NCI-H2171 (cell line): ENCODE measurements around the gene ZNF804A.
"Not testable (repeated sequence)": the region's sequence is repeated elsewhere in the genome, so short reads cannot be mapped to it uniquely, and the experiment has no call there.

ENCODE experiments used
- DNase-seq: peaks from one replicate; lab custom pipeline; 2025; lab: John Stamatoyannopoulos, UW

The ZNF804A gene

GRCh38 chr2:184834699-184835397, 236.5 kb downstream of the ZNF804A start:
- no peak for DNase-seq

- DNase-seq = no peak
Observed at GRCh38 chr2:184835398-184835715, 237.0 kb downstream of the ZNF804A start.

DNA sequence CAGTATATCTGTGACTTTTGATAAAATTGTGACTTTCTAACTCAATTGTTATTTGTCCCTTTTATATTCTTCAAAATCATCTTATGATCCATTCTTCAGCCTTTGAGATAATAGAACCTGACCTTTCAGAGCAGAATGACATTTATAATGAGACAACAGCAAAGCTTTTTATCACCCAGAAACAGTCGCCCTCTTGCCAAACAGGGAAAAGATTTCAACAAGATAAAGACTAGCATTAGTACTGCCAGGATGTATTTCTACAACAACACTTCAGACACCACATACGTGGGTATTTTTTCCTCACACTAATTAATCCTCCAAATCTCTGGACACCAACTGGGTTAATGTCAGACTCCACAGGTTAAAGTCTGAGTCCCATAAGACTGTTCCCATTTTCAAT, 249.0 kb downstream of the ZNF804A start:
- no peak for DNase-seq

GRCh38 chr2:184849516-184849915, 251.2 kb downstream of the ZNF804A start:
- DNase-seq = no peak

- no peak for DNase-seq
Observed at GRCh38 chr2:184851576-184851975, 253.2 kb downstream of the ZNF804A start.

GRCh38 chr2:184859187-184859586, 260.9 kb downstream of the ZNF804A start:
- DNase-seq = no peak

- DNase-seq = no peak
Observed at GRCh38 chr2:184860744-184861143, 262.4 kb downstream of the ZNF804A start.

DNA sequence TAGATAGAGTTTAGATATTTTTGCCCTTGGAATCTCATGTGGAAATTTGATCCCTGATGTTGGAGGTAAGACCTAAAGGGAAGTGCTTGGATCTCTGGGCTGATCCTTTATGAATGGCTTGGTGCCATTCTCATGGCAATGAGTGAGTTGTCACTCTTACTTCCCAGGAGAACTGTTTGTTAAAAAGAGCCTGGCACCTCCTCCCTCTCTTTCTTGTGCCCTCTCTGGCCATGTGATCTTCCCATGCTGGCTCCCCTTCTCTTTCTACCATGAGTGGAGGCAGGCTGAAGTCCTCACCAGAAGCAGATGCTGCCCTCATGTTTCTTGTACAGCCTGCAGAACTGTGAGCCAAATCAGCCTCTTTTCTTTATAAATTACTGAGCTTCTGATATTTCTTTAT, 276.9 kb downstream of the ZNF804A start:
- no peak for DNase-seq

- DNase-seq = no peak
Observed at GRCh38 chr2:184875911-184876310, 277.6 kb downstream of the ZNF804A start.

GRCh38 chr2:184877909-184878308, 279.6 kb downstream of the ZNF804A start:
- no peak for DNase-seq

DNA sequence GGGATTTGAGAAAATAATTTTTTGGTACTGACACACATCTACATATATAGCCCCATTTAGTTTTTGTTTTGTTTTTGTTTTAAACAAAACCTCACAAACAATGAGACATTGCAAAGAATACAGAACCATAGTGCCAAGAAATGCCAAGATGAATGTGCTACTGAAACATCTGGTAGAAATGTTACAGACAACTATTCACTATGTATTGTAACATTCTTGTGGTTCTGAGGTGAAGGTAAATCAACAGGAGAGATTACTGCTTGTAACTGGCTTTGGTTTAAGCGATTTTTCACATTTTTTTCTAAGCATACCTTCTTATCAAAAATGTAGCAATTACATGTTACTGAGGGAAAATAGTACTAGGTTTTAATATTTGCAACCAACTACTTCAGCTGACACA, 281.3 kb downstream of the ZNF804A start:
- DNase-seq = no peak

- DNase-seq = not testable (repeated sequence)
Observed at GRCh38 chr2:184886585-184886984, 288.3 kb downstream of the ZNF804A start.

DNA sequence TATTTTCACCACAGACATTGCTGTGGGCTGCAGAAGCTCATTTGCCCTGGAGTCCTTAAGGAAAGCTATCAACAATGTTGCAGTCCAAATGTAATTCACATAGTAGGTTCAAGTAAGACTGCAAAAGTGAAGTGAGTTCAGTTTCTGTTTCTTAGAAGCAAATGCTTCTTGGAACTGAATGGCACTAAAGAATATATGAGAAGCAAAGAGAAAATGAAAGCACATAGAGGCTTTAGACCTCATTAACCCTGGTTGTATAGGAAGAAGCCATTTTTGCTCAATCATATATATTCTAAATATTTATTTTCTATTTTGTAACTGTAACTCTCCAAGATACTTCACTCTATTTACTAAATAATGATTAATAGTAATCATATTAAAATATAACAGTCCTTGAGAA, 292.0 kb downstream of the ZNF804A start:
- DNase-seq = no peak

DNA sequence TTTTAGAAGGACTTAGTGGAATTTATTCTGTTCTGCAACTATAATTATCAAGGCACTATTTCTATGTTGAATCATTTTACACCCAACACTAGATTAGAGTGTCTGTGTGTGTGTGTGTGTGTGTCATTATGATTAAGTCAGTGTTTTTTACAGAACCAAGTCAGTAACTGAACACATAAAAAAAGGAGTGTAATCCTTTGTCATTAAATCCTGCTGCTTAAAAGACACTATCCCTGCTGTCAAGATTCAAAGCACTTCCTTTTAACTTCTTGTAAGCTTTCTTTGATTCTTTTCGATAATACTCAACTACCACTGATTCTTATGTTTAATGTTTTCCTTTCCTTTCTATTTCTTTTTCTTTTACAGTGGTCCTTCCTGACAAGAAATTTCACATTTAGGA, 306.7 kb downstream of the ZNF804A start:
- DNase-seq = no peak

- DNase-seq = no peak
Observed at GRCh38 chr2:184906160-184906559, 307.8 kb downstream of the ZNF804A start.

GRCh38 chr2:184906709-184907108, 308.4 kb downstream of the ZNF804A start:
- no peak for DNase-seq

DNA sequence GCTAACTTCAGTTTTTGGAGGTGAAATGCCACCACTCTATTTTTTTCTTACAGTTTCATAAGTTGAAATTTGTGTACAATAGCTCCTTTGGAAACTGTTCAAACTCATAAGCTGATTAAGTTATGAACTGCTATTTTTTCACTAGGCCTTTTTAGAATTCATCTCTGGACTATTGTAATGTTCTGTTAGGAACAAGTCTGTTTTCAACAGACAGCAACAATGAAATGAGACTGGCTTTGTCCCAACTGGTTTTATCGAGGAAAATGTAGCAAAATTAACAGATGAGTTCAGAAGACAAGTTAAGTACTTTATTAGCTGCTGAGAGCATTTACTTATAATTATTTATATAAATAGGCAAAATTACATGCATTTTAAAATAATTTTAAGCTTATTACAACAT, 310.6 kb downstream of the ZNF804A start:
- DNase-seq = no peak

DNA sequence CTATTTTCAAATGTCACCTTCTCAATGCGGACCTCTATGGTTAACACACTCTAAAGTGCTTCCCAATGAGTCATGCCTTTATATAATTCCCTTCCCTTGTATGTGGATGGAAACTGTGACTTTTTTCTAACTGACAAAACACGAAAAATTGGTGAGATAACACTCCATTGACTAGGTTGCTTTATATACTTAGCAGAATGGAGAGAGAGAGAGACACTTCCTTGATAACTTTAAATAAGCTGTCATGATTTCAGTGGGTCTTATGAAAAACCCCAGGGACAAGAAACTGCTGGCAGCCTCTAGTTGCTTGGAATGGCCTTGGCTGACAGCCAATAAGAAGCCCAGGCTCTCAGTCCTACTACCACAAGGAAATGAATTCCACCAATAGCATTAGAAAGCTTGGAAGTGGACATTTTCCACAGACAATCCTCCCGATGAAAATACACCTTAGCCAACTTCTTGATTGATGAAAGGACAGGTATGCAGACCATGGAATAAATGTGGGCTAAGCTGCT, 322.2 kb downstream of the ZNF804A start:
- no peak for DNase-seq

DNA sequence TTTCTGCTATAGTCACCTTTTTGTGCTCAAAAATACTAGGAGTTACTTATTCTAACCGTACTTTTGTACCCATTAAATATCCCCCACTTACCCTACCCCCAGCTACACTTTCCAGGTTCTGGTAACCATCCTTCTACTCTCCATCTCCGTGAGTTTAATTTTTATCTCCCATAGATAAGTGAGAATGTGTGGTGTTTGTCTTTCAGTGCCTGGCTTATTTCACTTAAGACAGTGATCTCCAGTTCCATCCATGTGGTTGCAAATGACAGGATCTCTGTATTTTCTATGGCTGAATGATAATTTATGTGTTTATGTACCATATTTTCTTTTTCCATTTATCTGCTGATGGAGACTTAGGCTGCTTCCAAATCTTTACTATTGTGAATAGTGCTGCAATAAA, 323.3 kb downstream of the ZNF804A start:
- DNase-seq = no peak

- no peak for DNase-seq
Observed at GRCh38 chr2:184923751-184924150, 325.4 kb downstream of the ZNF804A start.

DNA sequence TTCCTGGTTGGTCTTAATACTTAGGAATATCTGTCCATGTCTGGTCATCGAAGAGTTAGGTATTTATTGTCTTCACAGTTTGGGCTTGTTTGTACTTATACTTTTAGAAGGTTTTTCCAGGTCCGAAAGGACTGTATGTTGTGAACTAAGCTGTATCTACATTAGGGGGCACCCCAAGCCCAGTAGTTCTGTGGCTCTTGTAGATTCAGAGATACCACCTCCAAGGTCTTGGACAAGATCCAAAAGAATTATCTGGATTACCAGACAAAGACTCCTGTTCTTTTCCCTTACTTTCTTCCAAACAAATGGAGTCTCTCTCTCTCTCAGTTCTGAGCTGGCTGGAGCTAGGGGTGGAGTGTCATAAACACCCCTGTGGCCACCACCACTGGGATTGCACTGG, 328.7 kb downstream of the ZNF804A start:
- no peak for DNase-seq

- no peak for DNase-seq
Observed at GRCh38 chr2:184936761-184937160, 338.4 kb downstream of the ZNF804A start.

DNA sequence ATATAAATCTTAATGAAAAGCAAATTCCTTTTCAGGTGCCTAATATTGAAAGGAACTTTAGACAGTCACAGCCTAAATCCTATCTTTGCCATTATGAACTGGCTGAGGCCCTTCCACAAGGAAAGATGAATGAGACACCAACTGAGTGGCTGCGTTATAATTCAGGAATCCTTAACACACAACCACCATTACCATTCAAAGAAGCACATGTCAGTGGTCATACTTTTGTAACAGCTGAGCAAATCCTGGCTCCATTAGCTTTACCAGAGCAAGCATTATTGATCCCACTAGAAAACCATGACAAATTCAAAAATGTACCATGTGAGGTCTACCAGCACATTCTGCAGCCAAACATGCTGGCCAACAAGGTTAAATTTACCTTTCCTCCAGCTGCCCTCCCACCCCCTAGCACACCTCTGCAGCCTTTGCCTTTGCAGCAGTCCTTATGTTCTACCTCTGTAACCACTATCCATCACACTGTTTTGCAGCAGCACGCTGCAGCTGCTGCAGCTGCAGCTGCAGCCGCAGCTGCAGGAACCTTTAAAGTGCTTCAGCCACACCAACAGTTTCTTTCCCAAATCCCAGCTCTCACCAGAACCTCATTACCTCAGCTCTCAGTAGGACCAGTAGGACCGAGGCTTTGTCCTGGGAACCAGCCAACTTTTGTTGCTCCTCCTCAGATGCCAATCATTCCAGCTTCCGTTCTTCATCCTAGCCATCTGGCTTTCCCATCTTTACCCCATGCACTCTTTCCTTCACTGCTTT, 340.1 kb downstream of the ZNF804A start:
- DNase-seq = no peak

DNA sequence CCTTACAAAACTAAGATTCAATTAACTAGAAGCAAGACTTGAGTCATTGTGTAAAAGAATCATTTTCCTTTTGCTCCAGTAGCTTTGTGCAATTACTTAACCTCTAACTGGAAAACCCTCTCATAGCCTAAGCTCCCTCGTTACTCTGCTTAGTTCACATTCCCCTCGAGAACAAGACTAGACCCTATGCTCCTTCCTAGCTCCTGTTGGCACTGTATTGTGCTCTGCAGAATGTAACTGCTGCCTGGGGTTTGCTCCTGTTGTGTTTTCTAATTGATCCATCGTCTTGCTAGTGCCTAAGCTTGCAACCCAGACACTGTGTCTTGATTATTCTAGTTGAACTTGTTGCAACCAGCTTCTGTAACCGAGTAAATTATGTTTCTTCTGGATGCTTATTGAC, 347.0 kb downstream of the ZNF804A start:
- DNase-seq = no peak
